GM19452 (cell line): ENCODE data around the gene DTX3.

Experiments used
- ATAC-seq: cut with Tn5 transposase; IDR thresholded peaks from one replicate; pipeline ENCODE4 v1.9.1; 2021; ENCODE audit not compliant: unreplicated experiment

Gene DTX3

GRCh38 chr12:57619434-57620244, 15.0 kb downstream of the DTX3 start:
- no peak for ATAC-seq

- ATAC-seq: no peak
Measured at GRCh38 chr12:57620245-57620935, 15.8 kb downstream of the DTX3 start.

- ATAC-seq: no peak
Measured at GRCh38 chr12:57620936-57621496, 16.4 kb downstream of the DTX3 start.

- ATAC-seq: no peak
Measured at GRCh38 chr12:57621497-57622292, 17.1 kb downstream of the DTX3 start.

- no peak for ATAC-seq
Measured at GRCh38 chr12:57622293-57623245, 17.9 kb downstream of the DTX3 start.

- no peak for ATAC-seq
Measured at GRCh38 chr12:57623385-57623784, 18.8 kb downstream of the DTX3 start.

- ATAC-seq: no peak
Measured at GRCh38 chr12:57623811-57624390, 19.3 kb downstream of the DTX3 start.

- ATAC-seq: no peak
Measured at GRCh38 chr12:57624441-57625220, 20.0 kb downstream of the DTX3 start.

- ATAC-seq: no peak
Measured at GRCh38 chr12:57625261-57626032, 20.8 kb downstream of the DTX3 start.

- no peak for ATAC-seq
Measured at GRCh38 chr12:57626111-57626920, 21.7 kb downstream of the DTX3 start.

GRCh38 chr12:57626921-57627445, 22.4 kb downstream of the DTX3 start:
- ATAC-seq: no peak

GRCh38 chr12:57627501-57628279, 23.1 kb downstream of the DTX3 start:
- ATAC-seq: no peak

GRCh38 chr12:57628280-57629191, 23.9 kb downstream of the DTX3 start:
- ATAC-seq: no peak

GRCh38 chr12:57629897-57630471, 25.4 kb downstream of the DTX3 start:
- ATAC-seq: no peak

GRCh38 chr12:57630891-57631433, 26.3 kb downstream of the DTX3 start:
- ATAC-seq: no peak
